ENCODE results near the gene COX6A1.
A peak's percentile ranks its signal among the peaks of the same experiment; 100 is the strongest.

Gene COX6A1

GRCh38 chr12:120432772-120433525, 5.0 kb upstream of the COX6A1 start:
- no peak overlapping the region for H4K5ac ChIP-seq (ENCODE audit: low read length)
- H3K4me3 ChIP-seq (ENCODE audit: low read length), result no peak overlapping the region
- no peak overlapping the region for H3K18ac ChIP-seq (ENCODE audit: low read length)
- no peak overlapping the region for H2AK5ac ChIP-seq (ENCODE audit: low read length)
- no peaks in the 10 kb centered on the region for H3K79me2 ChIP-seq (ENCODE audit: control insufficient read depth, insufficient read depth, low read length)
- no peaks in the 10 kb centered on the region for H3K79me1 ChIP-seq (ENCODE audit: low read length)
- H3K27me3 ChIP-seq (ENCODE audit: insufficient read depth, low read length, poor library complexity), result no peaks in the 10 kb centered on the region
- no peak for DNase-seq
- no peak overlapping the region for H3K23ac ChIP-seq (ENCODE audit: low read length)
- H3K4me2 ChIP-seq (ENCODE audit: low read length), result no peak overlapping the region
- no peaks in the 10 kb centered on the region for H3K36me3 ChIP-seq (ENCODE audit: control insufficient read depth, insufficient read depth, low read length)
- no peak overlapping the region for H2BK15ac ChIP-seq (replicated peaks; ENCODE audit: low read depth)
- no CpG with 5 or more reads among the region's 10 CpGs for WGBS (ENCODE audit: extremely low coverage, insufficient coverage, low lambda C conversion rate)
- H2BK5ac ChIP-seq (ENCODE audit: low read length), result no peak overlapping the region
- no peak overlapping the region for H3K56ac ChIP-seq (ENCODE audit: low read length)
- H3K9ac ChIP-seq (ENCODE audit: low read length), result no peak overlapping the region
- H3K4ac ChIP-seq (ENCODE audit: low read depth, low read length), result no peak overlapping the region
- H3K27ac ChIP-seq (ENCODE audit: low read depth, low read length), result no peak overlapping the region
- H2BK120ac ChIP-seq (ENCODE audit: low read depth, low read length), result no peak overlapping the region
- no peaks in the 10 kb centered on the region for H3K4me1 ChIP-seq (ENCODE audit: control insufficient read depth, low read depth, low read length)
- H4K8ac ChIP-seq (ENCODE audit: low read depth, low read length), result no peak overlapping the region

- H3K9ac ChIP-seq (ENCODE audit: low read length), result peak overlapping the region; percentile 85
- H4K5ac ChIP-seq (ENCODE audit: low read length), result no peak overlapping the region
- H3K4ac ChIP-seq (ENCODE audit: low read depth, low read length), result no peak overlapping the region
- no peak for DNase-seq
- no peaks in the 10 kb centered on the region for H3K4me1 ChIP-seq (ENCODE audit: control insufficient read depth, low read depth, low read length)
- H3K79me2 ChIP-seq (ENCODE audit: control insufficient read depth, insufficient read depth, low read length), result peaks cover 17% of the 10 kb centered on the region
- H3K36me3 ChIP-seq (ENCODE audit: control insufficient read depth, insufficient read depth, low read length), result no peaks in the 10 kb centered on the region
- H3K4me2 ChIP-seq (ENCODE audit: low read length), result peak overlapping the region; percentile 77
- no peak overlapping the region for H2BK120ac ChIP-seq (ENCODE audit: low read depth, low read length)
- H3K79me1 ChIP-seq (ENCODE audit: low read length), result peaks cover 4% of the 10 kb centered on the region
- H3K23ac ChIP-seq (ENCODE audit: low read length), result no peak overlapping the region
- H4K8ac ChIP-seq (ENCODE audit: low read depth, low read length), result no peak overlapping the region
- H3K18ac ChIP-seq (ENCODE audit: low read length), result no peak overlapping the region
- no peak overlapping the region for H2BK15ac ChIP-seq (replicated peaks; ENCODE audit: low read depth)
- H3K27ac ChIP-seq (ENCODE audit: low read depth, low read length), result no peak overlapping the region
- no peak overlapping the region for H2AK5ac ChIP-seq (ENCODE audit: low read length)
- H2BK5ac ChIP-seq (ENCODE audit: low read length), result no peak overlapping the region
- H3K27me3 ChIP-seq (ENCODE audit: insufficient read depth, low read length, poor library complexity), result no peaks in the 10 kb centered on the region
- H3K4me3 ChIP-seq (ENCODE audit: low read length), result peak overlapping the region; percentile 64
- no CpG with 5 or more reads among the region's 17 CpGs for WGBS (ENCODE audit: extremely low coverage, insufficient coverage, low lambda C conversion rate)
- peak overlapping the region; percentile 95 for H3K56ac ChIP-seq (ENCODE audit: low read length)
Observed at GRCh38 chr12:120438495-120439198, 734 bp downstream of the COX6A1 start.

GRCh38 chr12:120439646-120440247, 1.8 kb downstream of the COX6A1 start:
- Histone ChIP-seq H4K5ac (ENCODE audit: low read length) (no peak overlapping the region), H3K23ac (ENCODE audit: low read length) (no peak overlapping the region), H2BK120ac (ENCODE audit: low read depth, low read length) (no peak overlapping the region), H3K4me2 (ENCODE audit: low read length) (peak overlapping the region; percentile 46), H3K27ac (ENCODE audit: low read depth, low read length) (no peak overlapping the region), H2AK5ac (ENCODE audit: low read length) (no peak overlapping the region), H3K9ac (ENCODE audit: low read length) (peak overlapping the region; percentile 53), H2BK15ac (replicated peaks; ENCODE audit: low read depth) (no peak overlapping the region), H3K4me1 (ENCODE audit: control insufficient read depth, low read depth, low read length) (no peaks in the 10 kb centered on the region), H3K18ac (ENCODE audit: low read length) (no peak overlapping the region), H3K79me1 (ENCODE audit: low read length) (peaks cover 4% of the 10 kb centered on the region), H3K36me3 (ENCODE audit: control insufficient read depth, insufficient read depth, low read length) (no peaks in the 10 kb centered on the region), H3K56ac (ENCODE audit: low read length) (peak overlapping the region; percentile 10), H2BK5ac (ENCODE audit: low read length) (no peak overlapping the region), H4K8ac (ENCODE audit: low read depth, low read length) (no peak overlapping the region), H3K4me3 (ENCODE audit: low read length) (no peak overlapping the region), H3K27me3 (ENCODE audit: insufficient read depth, low read length, poor library complexity) (no peaks in the 10 kb centered on the region), H3K4ac (ENCODE audit: low read depth, low read length) (no peak overlapping the region), H3K79me2 (ENCODE audit: control insufficient read depth, insufficient read depth, low read length) (peaks cover 22% of the 10 kb centered on the region)
- DNase-seq, result peak; percentile 85
- no CpG with 5 or more reads among the region's 6 CpGs for WGBS (ENCODE audit: extremely low coverage, insufficient coverage, low lambda C conversion rate)

DNA sequence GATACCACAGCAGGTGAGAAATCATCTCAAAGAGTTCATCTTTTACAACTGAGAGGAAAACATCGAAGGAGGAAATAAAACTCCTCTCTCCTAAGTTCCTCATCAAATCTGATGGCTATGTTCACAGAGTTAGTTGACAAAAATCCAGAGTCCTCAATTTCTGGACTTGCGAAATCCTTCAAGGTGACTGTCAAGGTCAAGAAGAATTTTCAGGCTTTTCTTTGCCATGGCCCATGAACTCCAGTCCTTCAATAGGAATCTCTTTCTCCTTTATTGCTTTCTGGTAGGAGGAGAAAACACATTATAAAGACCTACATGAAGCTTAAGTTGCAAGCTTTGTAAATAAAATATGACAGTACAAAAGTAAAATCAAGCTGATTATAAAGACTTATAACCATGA, 6.8 kb downstream of the COX6A1 start:
- H3K4me1 ChIP-seq (ENCODE audit: control insufficient read depth, low read depth, low read length), result no peaks in the 10 kb centered on the region
- H2BK120ac ChIP-seq (ENCODE audit: low read depth, low read length), result no peak overlapping the region
- DNase-seq, result no peak
- no peak overlapping the region for H3K18ac ChIP-seq (ENCODE audit: low read length)
- H3K36me3 ChIP-seq (ENCODE audit: control insufficient read depth, insufficient read depth, low read length), result no peaks in the 10 kb centered on the region
- no peak overlapping the region for H3K23ac ChIP-seq (ENCODE audit: low read length)
- no peak overlapping the region for H4K5ac ChIP-seq (ENCODE audit: low read length)
- peaks cover 45% of the 10 kb centered on the region for H3K79me2 ChIP-seq (ENCODE audit: control insufficient read depth, insufficient read depth, low read length)
- no peak overlapping the region for H2AK5ac ChIP-seq (ENCODE audit: low read length)
- H2BK15ac ChIP-seq (replicated peaks; ENCODE audit: low read depth), result no peak overlapping the region
- peaks cover 7% of the 10 kb centered on the region for H3K79me1 ChIP-seq (ENCODE audit: low read length)
- no peak overlapping the region for H2BK5ac ChIP-seq (ENCODE audit: low read length)
- H4K8ac ChIP-seq (ENCODE audit: low read depth, low read length), result no peak overlapping the region
- no peaks in the 10 kb centered on the region for H3K27me3 ChIP-seq (ENCODE audit: insufficient read depth, low read length, poor library complexity)
- no peak overlapping the region for H3K4me3 ChIP-seq (ENCODE audit: low read length)
- H3K9ac ChIP-seq (ENCODE audit: low read length), result no peak overlapping the region
- no peak overlapping the region for H3K4ac ChIP-seq (ENCODE audit: low read depth, low read length)
- WGBS (ENCODE audit: extremely low coverage, insufficient coverage, low lambda C conversion rate), result no CpG with 5 or more reads among the region's 2 CpGs
- H3K27ac ChIP-seq (ENCODE audit: low read depth, low read length), result no peak overlapping the region
- no peak overlapping the region for H3K4me2 ChIP-seq (ENCODE audit: low read length)
- no peak overlapping the region for H3K56ac ChIP-seq (ENCODE audit: low read length)

DNA sequence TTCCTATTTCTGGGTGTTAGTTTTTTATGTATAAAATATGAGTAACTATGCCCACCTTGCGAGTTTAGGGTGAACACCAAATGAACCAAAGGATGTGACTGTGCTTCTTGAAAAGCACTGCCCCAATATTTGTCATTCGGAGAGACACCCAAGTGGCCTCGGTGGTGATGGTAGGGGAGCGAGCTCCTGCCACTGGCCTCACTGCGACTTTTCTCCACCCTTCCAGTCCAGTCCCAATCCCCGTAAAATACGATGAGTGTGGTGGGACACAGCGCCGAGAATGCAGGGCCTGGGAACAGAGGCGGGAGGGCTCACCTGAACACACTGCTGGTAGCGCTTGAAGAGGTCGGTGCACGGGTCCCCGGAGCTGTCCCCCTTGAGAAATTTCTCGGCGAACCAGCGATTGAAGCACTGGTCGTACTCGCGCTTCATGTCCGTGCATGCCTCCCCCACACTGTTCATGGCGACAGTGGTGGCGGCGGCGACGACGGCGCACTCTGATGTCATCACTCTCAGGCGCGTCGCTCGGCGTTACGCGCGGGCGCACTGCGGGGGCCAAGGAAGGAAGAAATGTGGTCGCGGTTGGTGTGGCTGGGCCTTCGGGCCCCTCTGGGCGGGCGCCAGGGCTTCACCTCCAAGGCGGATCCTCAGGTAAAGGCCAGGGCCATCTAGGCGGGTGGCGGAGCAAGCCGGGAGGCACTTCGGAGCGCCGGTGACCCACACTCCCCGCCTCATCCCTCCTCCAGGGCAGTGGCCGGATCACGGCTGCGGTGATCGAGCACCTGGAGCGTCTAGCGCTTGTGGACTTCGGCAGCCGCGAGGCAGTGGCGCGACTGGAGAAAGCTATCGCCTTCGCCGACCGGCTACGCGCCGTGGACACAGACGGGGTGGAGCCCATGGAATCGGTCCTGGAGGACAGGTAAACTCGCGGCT, 8.3 kb downstream of the COX6A1 start, which contains the start of the genes GATC and TRIAP1:
TSS of gene GATC (plus strand) at position 534 of the 933 bp plus-strand sequence. CDS start at position 571, 37 bp downstream.
TSS of gene TRIAP1 (minus strand) at position 474 of the 933 bp plus-strand sequence. CDS start at position 462, 12 bp downstream.
- Histone ChIP-seq H2BK15ac (replicated peaks; ENCODE audit: low read depth) (no peak within 1 kb of the TSS), H3K4ac (ENCODE audit: low read depth, low read length) (peak within 1 kb of the TSS; percentile 43), H3K27ac (ENCODE audit: low read depth, low read length) (peak within 1 kb of the TSS; percentile 52), H2BK5ac (ENCODE audit: low read length) (peak within 1 kb of the TSS; percentile 61), H3K27me3 (ENCODE audit: insufficient read depth, low read length, poor library complexity) (no peaks in the 10 kb centered on the region), H3K23ac (ENCODE audit: low read length) (peak within 1 kb of the TSS; percentile 80), H3K79me1 (ENCODE audit: low read length) (peaks cover 6% of the 10 kb centered on the region), H3K4me1 (ENCODE audit: control insufficient read depth, low read depth, low read length) (no peaks in the 10 kb centered on the region), H3K56ac (ENCODE audit: low read length) (peak within 1 kb of the TSS; percentile 99), H3K18ac (ENCODE audit: low read length) (no peak within 1 kb of the TSS), H4K5ac (ENCODE audit: low read length) (peak within 1 kb of the TSS; percentile 53), H4K8ac (ENCODE audit: low read depth, low read length) (no peak within 1 kb of the TSS), H3K4me2 (ENCODE audit: low read length) (peak within 1 kb of the TSS; percentile 97), H3K9ac (ENCODE audit: low read length) (peak within 1 kb of the TSS; percentile 93), H2AK5ac (ENCODE audit: low read length) (no peak within 1 kb of the TSS), H3K4me3 (ENCODE audit: low read length) (peak within 1 kb of the TSS; percentile 91), H3K79me2 (ENCODE audit: control insufficient read depth, insufficient read depth, low read length) (peaks cover 40% of the 10 kb centered on the region), H3K36me3 (ENCODE audit: control insufficient read depth, insufficient read depth, low read length) (no peaks in the 10 kb centered on the region), H2BK120ac (ENCODE audit: low read depth, low read length) (no peak within 1 kb of the TSS)
- peak; percentile 91 for DNase-seq
- WGBS (ENCODE audit: extremely low coverage, insufficient coverage, low lambda C conversion rate), result no CpG with 5 or more reads among the region's 73 CpGs
